Endothelial cell of umbilical vein (primary cell): ENCODE measurements around the gene CNEP1R1. TPM values are rescaled to one million over a fixed set of nuclear protein-coding genes. Genes with fewer than 3 reads are reported as not detected.

Source experiments
- BruUV-seq: library from RNA; stranded (reverse); fragments of 400-500 nt; replicated peaks from 2 replicates; lab custom pipeline; 2021; lab: Mats Ljungman, UMichigan
- CTCF ChIA-PET: fragments of 300-600, 350-600 bp; sonication (Branson Sonifier 250); formaldehyde crosslinking; loops from one replicate; lab custom pipeline; 2021; ENCODE audit warnings: antibody characterized with exemption, inconsistent platforms; lab: Charles Lee
- POLR2A ChIA-PET: fragments of 300-600, 350-600 bp; sonication (Branson Sonifier 250); formaldehyde crosslinking; loops from one replicate; lab custom pipeline; 2021; ENCODE audit warnings: antibody characterized with exemption, inconsistent platforms; lab: Charles Lee
- DNase-seq: peaks from one replicate; pipeline ENCODE4 v3.0.0-alpha.2; 2011; ENCODE audit warnings: low read depth, low spot score
- FAIRE-seq: peaks from 2 replicates; lab custom pipeline; 2011; peaks lifted over from hg19 to GRCh38; lab: Jason Lieb, UNC
- H2AFZ ChIP-seq: 2 replicates; pipeline ENCODE4 v1.6.0; 2012; ENCODE audit warnings: low read depth, low read length, control low read depth, inconsistent platforms
- H3K27ac ChIP-seq: 2 replicates; pipeline ENCODE4 v1.5.1; 2011; ENCODE audit warnings: low read depth, mild to moderate bottlenecking, control low read depth, low read length, moderate library complexity; ENCODE audit not compliant: insufficient read depth
- H3K27me3 ChIP-seq, 2 experiments: 2 replicates each; pipeline versions ENCODE4 v1.6.0 to v1.6.1; 2011; ENCODE audit warnings: low read length in 2 of 2, mixed read lengths in 1 of 2; ENCODE audit not compliant: control insufficient read depth in 2 of 2, insufficient read depth in 2 of 2
- H3K36me3 ChIP-seq, 2 experiments: 2 replicates in 1 of 2; 3 replicates in 1 of 2; pipeline ENCODE4 v1.5.1; 2011; ENCODE audit warnings: low read length in 2 of 2, mild to moderate bottlenecking in 1 of 2, moderate library complexity in 1 of 2; ENCODE audit not compliant: control insufficient read depth in 2 of 2, insufficient read depth in 2 of 2; ENCODE audit errors: extremely low read depth in 1 of 2
- H3K4me1 ChIP-seq: 3 replicates; pipeline ENCODE4 v1.5.1; 2011; ENCODE audit warnings: mild to moderate bottlenecking, low read length; ENCODE audit not compliant: control insufficient read depth, insufficient read depth; ENCODE audit errors: extremely low read depth
- H3K4me2 ChIP-seq: 2 replicates; pipeline ENCODE4 v1.6.1; 2011; ENCODE audit warnings: low read length, control low read depth, mixed read lengths; ENCODE audit not compliant: insufficient read depth
- H3K4me3 ChIP-seq, 3 experiments: fragments of 200-600 bp in 1 of 3; sonication (generic), shearing (Covaris generic) in 1 of 3; replicated peaks in 1 of 3; 2 replicates each; pipeline ENCODE4 v1.5.1; 2011 to 2016; ENCODE audit warnings: control low read depth in 3 of 3, low read length in 3 of 3, mild to moderate bottlenecking in 2 of 3, inconsistent platforms in 1 of 3, low read depth in 1 of 3, moderate library complexity in 1 of 3; ENCODE audit not compliant: insufficient read depth in 1 of 3
- H3K79me2 ChIP-seq: 2 replicates; pipeline ENCODE4 v1.6.0; 2012; ENCODE audit warnings: low read length, inconsistent platforms; ENCODE audit not compliant: control insufficient read depth, insufficient read depth
- H3K9ac ChIP-seq: replicated peaks from 2 replicates; pipeline ENCODE3; 2011; ENCODE audit warnings: low read length, control low read depth; ENCODE audit not compliant: insufficient read depth; ENCODE audit errors: extremely low read depth
- H3K9me1 ChIP-seq: replicated peaks from 3 replicates; pipeline ENCODE4 v1.6.0; 2011; ENCODE audit warnings: mild to moderate bottlenecking, low read length; ENCODE audit not compliant: control insufficient read depth, insufficient read depth; ENCODE audit errors: extremely low read depth
- H3K9me3 ChIP-seq: replicated peaks from 2 replicates; pipeline ENCODE4 v1.5.1; 2012; ENCODE audit warnings: low read length, inconsistent platforms; ENCODE audit not compliant: control insufficient read depth, insufficient read depth
- H4K20me1 ChIP-seq: replicated peaks from 2 replicates; pipeline ENCODE3; 2011; ENCODE audit warnings: mild to moderate bottlenecking, low read length; ENCODE audit not compliant: control insufficient read depth, insufficient read depth; ENCODE audit errors: extremely low read depth
- EZH2 ChIP-seq: IDR thresholded peaks from 2 replicates; pipeline ENCODE4 v1.6.1; 2012; ENCODE audit warnings: borderline replicate concordance, low read depth, mild to moderate bottlenecking, moderate library complexity, low read length, inconsistent platforms; ENCODE audit not compliant: severe bottlenecking
- FOS ChIP-seq: IDR thresholded peaks from 2 replicates; pipeline ENCODE4 v1.6.1; 2011; ENCODE audit warnings: mild to moderate bottlenecking, low read length, moderate library complexity, borderline replicate concordance; ENCODE audit not compliant: insufficient read depth
- GATA2 ChIP-seq: IDR thresholded peaks from 2 replicates; pipeline ENCODE4 v1.7.0; 2011; ENCODE audit warnings: low read depth, mild to moderate bottlenecking, moderate library complexity, mixed read lengths, low read length; ENCODE audit not compliant: insufficient read length, insufficient read depth
- JUN ChIP-seq: IDR thresholded peaks from 2 replicates; pipeline ENCODE4 v1.6.1; 2011; ENCODE audit warnings: borderline replicate concordance, low read depth; ENCODE audit not compliant: insufficient read length, insufficient read depth
- MYC ChIP-seq: IDR thresholded peaks from one replicate; pipeline ENCODE4 v1.6.1; 2011; ENCODE audit warnings: mild to moderate bottlenecking, low read depth, low read length
- POLR2A ChIP-seq: IDR thresholded peaks from 2 replicates; pipeline ENCODE4 v1.6.1; 2012; ENCODE audit warnings: low read depth, mild to moderate bottlenecking, control low read depth, low read length
- POLR2AphosphoS5 ChIP-seq: IDR thresholded peaks from 2 replicates; pipeline ENCODE4 v1.6.1; 2012; ENCODE audit warnings: low read depth, mild to moderate bottlenecking, control low read depth, low read length, moderate library complexity; ENCODE audit not compliant: insufficient read depth
- dilution Hi-C: fragments of 300-500 bp; cut with MboI; formaldehyde crosslinking; loops from one replicate; pipeline ENCODE4 v1.15.0; 2019; ENCODE audit warnings: low sequenced_read_pairs; ENCODE audit not compliant: extremely low pct_ligation_motif_present
- intact Hi-C: fragments of 100-400 bp; cut with micrococcal nuclease; formaldehyde crosslinking; loops from one replicate; pipeline ENCODE4 v1.10.0; 2022
- polyA plus RNA-seq, 4 experiments: library from polyadenylated mRNA; depleted of rRNA in 3 of 4; stranded (reverse) in 3 of 4; unstranded in 1 of 4; fragments of >200 nt; gene quantifications; 2 replicates each; pipeline versions ENCODE4 v1.2.1 to v1.2.3, GENCODE V29; 2011 to 2012; ENCODE audit warnings: missing spikeins in 1 of 4
- total RNA-seq: library from RNA; stranded (reverse); gene quantifications from 2 replicates; pipeline ENCODE4 v1.2.3, GENCODE V29; 2021
- TF ChIP-seq, protein P1 (sequence below): IDR thresholded peaks from 2 replicates; pipeline ENCODE4 v1.6.1; 2011; ENCODE audit not compliant: insufficient read depth, insufficient read length
- TF ChIP-seq, protein P2 (sequence below), 2 donors: IDR thresholded peaks; 1 replicate in 1 of 2; 2 replicates in 1 of 2; pipeline ENCODE4 v1.5.1; 2011; ENCODE audit warnings: low read length in 2 of 2, mild to moderate bottlenecking in 2 of 2, moderate library complexity in 2 of 2, control low read depth in 1 of 2, inconsistent platforms in 1 of 2, low read depth in 1 of 2; ENCODE audit not compliant: insufficient read depth in 1 of 2; ENCODE audit errors: extremely low read depth in 1 of 2

Gene CNEP1R1
- total and polyA plus RNA-seq, 2 donors (not counting 3 experiments of a cell fraction or from before 2014, with no cell fraction given) = 15.3 to 23.2 TPM

DNA sequence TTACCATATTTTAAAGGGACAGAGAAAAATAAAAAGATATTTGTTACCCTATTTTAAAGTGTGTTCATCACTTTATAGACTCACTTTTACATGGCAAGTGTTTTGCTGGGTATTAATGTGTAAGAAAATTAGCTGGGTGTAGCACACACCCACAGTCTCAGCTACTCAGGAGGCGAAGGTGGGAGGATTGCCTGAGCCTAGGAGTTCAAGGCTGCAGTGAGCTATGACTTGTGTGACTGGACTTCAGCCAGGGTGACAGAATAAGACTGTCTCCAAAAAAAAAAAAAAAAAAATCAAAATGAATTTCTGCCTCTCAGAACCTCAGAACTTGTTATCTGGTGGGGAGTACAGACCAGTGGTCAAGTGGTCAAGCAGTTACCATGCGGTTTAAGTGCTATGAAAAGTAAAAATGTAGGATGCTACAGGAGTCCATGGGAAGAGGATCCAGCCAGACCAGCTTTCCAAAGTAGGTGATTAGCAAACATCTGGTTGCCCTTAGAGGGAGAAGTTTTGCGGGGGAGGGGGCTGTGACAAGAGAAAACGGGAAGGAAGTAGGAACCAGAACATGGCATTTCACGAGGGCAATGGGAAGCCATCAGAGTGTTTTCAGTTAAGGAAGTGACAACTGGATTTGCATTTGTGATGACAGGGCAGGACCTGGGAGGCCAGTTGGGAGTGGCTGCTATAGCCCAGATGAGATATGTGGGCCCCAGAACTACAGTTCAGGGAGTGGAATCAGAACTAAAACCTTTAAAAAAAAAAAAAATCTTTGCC lies 13.9 kb downstream of the CNEP1R1 start:
- Histone ChIP-seq H3K4me1 (no peaks in the 10 kb centered on the region), H3K79me2 (no peaks in the 10 kb centered on the region), H3K9ac (no peak overlapping the region), H3K4me2 (no peak overlapping the region), H4K20me1 (no peaks in the 10 kb centered on the region), H3K36me3 (peaks cover 0 to 2% of the 10 kb centered on the region in 2 experiments), H3K9me1 (no peaks in the 10 kb centered on the region), H3K9me3 (no peaks in the 10 kb centered on the region), H3K4me3 (no peak overlapping the region), H3K27me3 (no peaks in the 10 kb centered on the region), H3K27ac (no peak overlapping the region), H2AFZ (no peak overlapping the region)
- ChIA-PET POLR2A (no interaction called here), CTCF (interaction anchor here (0.6 to 3.5 kb wide), 4 partner anchors 14 to 1809 kb away, joined by 3 to 22 read pairs (median 4); partner anchors contain the start of genes CNEP1R1 and HEATR3)
- dilution Hi-C loops = no loop called here
- no peak for TF ChIP-seq POLR2AphosphoS5
- FAIRE-seq (no peak), DNase-seq (no peak)
- BruUV-seq = no TSS peak
- intact Hi-C loops = no loop called here

DNA sequence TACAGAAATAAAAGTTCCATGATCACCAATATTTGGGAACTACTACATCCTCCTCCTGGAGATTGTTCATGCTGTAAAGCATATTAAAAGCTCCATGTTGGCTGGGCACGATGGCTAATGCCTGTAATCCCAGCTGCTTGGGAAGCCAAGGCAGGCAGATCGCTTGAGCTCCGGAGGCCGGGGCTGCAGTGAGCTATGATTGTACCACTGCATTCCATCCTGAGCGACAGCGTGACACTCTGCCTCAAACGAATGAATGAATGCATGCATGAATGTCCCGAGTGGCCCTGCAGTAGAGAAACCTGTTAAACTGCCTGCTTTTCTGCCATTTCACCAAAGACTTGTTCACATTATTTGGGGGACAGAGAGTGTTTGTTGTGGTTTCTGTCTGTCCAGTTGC lies 15.0 kb downstream of the CNEP1R1 start:
- dilution Hi-C loops = no loop called here
- no peak overlapping the region for H3K4me2 ChIP-seq
- H3K27me3 ChIP-seq = no peaks in the 10 kb centered on the region
- H3K79me2 ChIP-seq = no peaks in the 10 kb centered on the region
- H4K20me1 ChIP-seq = no peaks in the 10 kb centered on the region
- CTCF ChIA-PET = interaction anchor here (1.2 to 3.5 kb wide), 2 partner anchors 15 to 26 kb away, joined by 3 to 22 read pairs; partner anchors contain the start of genes CNEP1R1 and HEATR3
- FAIRE-seq = no peak
- BruUV-seq = no TSS peak
- H3K9ac ChIP-seq = no peak overlapping the region
- no peak overlapping the region for H3K27ac ChIP-seq
- no peaks in the 10 kb centered on the region for H3K4me1 ChIP-seq
- H3K9me1 ChIP-seq = no peaks in the 10 kb centered on the region
- TF ChIP-seq MYC (no peak), JUN (no peak), GATA2 (no peak), FOS (no peak), EZH2 (no peak), POLR2A (no peak), POLR2AphosphoS5 (no peak)
- TF ChIP-seq, protein P1, sequence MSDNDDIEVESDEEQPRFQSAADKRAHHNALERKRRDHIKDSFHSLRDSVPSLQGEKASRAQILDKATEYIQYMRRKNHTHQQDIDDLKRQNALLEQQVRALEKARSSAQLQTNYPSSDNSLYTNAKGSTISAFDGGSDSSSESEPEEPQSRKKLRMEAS = no peak
- TF ChIP-seq, protein P2, sequence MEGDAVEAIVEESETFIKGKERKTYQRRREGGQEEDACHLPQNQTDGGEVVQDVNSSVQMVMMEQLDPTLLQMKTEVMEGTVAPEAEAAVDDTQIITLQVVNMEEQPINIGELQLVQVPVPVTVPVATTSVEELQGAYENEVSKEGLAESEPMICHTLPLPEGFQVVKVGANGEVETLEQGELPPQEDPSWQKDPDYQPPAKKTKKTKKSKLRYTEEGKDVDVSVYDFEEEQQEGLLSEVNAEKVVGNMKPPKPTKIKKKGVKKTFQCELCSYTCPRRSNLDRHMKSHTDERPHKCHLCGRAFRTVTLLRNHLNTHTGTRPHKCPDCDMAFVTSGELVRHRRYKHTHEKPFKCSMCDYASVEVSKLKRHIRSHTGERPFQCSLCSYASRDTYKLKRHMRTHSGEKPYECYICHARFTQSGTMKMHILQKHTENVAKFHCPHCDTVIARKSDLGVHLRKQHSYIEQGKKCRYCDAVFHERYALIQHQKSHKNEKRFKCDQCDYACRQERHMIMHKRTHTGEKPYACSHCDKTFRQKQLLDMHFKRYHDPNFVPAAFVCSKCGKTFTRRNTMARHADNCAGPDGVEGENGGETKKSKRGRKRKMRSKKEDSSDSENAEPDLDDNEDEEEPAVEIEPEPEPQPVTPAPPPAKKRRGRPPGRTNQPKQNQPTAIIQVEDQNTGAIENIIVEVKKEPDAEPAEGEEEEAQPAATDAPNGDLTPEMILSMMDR (IDR thresholded peaks at IDR 0.05; ENCODE audit: extremely low read depth in 1 of 2, insufficient read depth in 1 of 2, low read depth in 1 of 2, low read length in 2 of 2) = no peak
- intact Hi-C loops = no loop called here
- H3K4me3 ChIP-seq = no peak overlapping the region
- H3K9me3 ChIP-seq = no peaks in the 10 kb centered on the region
- H2AFZ ChIP-seq = no peak overlapping the region
- H3K36me3 ChIP-seq = no peaks in the 10 kb centered on the region
- DNase-seq = no peak
- POLR2A ChIA-PET = no interaction called here
